T-helper 2 cell treated with Interferon-gamma antibody and Interleukin-4, amounts not matched to agents 5 μg/mL and 100 μg/mL, for 36 hours (primary cell): ENCODE results near the gene TTC7B.

Experiments used
- DNase-seq: peaks from one replicate; pipeline ENCODE4 v3.0.0; 2021; ENCODE audit warnings: low spot score
- H3K27ac Mint-ChIP-seq: one replicate; pipeline ENCODE4 v1.8.0; 2021; ENCODE audit warnings: mild to moderate bottlenecking, mixed read lengths
- H3K27me3 Mint-ChIP-seq: one replicate; pipeline ENCODE4 v1.8.0; 2021; ENCODE audit warnings: low read depth, mixed read lengths
- H3K36me3 Mint-ChIP-seq: one replicate; pipeline ENCODE4 v1.8.0; 2021; ENCODE audit warnings: low read depth, mixed read lengths
- H3K4me1 Mint-ChIP-seq: one replicate; pipeline ENCODE4 v1.8.0; 2021; ENCODE audit warnings: low read depth, mixed read lengths
- H3K4me3 Mint-ChIP-seq: one replicate; pipeline ENCODE4 v1.8.0; 2022; ENCODE audit warnings: mild to moderate bottlenecking, moderate library complexity, mixed read lengths
- H3K9me3 Mint-ChIP-seq: one replicate; pipeline ENCODE4 v1.8.0; 2021; ENCODE audit warnings: mixed read lengths

The TTC7B gene

DNA sequence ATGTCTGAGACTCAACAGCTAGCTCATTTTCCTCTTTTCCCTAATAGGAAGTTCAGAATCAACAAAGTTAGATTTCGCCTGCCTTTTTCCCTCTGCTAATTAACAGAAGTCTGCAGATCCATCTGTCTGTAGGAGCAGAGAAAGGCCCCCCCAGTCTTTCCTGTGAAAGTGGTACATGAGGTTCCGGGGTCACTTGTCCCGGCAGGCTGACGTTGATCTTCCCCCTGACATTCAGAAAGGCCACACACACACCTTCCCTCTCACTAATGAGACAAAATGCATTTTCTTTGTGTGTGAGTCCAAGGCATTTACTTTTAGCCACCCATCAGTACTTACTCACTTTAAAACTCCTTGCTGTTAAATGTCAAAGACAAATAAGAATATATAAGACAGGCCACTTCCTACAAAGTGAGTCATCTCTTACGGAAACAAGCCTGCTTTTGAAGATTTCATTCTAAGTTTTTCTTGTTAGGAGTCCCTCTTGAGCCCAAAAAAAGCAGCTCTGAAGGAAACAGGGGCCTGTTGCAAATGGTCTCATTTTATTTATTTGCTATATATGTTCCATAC lies 138.7 kb downstream of the TTC7B start:
- peak; percentile 24 for DNase-seq
- Mint-ChIP-seq H3K27ac (peak overlapping the region; percentile 60), H3K4me3 (peak overlapping the region; percentile 33), H3K27me3 (no peaks in the 10 kb centered on the region), H3K4me1 (peaks cover 21% of the 10 kb centered on the region), H3K9me3 (no peaks in the 10 kb centered on the region), H3K36me3 (no peaks in the 10 kb centered on the region)

DNA sequence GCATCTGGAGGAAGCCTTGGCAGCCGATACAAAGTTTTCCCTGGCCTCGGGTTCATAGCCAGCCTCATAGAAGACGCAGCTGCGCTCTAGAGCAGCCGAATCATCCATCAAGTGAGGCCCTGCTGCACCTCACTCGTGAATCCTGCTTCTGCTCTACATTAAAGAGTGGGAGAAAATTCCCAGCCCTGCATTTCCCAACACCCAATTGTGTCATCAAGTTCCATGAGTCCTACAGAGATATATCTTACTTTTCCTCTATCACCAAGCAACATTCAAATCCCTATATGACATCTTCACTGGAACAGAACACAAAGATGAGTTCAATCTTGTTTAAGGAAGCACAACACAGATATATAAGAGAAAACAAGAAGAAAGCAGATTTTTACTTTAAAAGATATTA lies 139.3 kb downstream of the TTC7B start:
- peaks cover 21% of the 10 kb centered on the region for H3K4me1 Mint-ChIP-seq
- peak overlapping the region; percentile 10 for H3K27ac Mint-ChIP-seq
- no peaks in the 10 kb centered on the region for H3K9me3 Mint-ChIP-seq
- no peak for DNase-seq
- H3K36me3 Mint-ChIP-seq: no peaks in the 10 kb centered on the region
- no peaks in the 10 kb centered on the region for H3K27me3 Mint-ChIP-seq
- H3K4me3 Mint-ChIP-seq: no peak overlapping the region

DNA sequence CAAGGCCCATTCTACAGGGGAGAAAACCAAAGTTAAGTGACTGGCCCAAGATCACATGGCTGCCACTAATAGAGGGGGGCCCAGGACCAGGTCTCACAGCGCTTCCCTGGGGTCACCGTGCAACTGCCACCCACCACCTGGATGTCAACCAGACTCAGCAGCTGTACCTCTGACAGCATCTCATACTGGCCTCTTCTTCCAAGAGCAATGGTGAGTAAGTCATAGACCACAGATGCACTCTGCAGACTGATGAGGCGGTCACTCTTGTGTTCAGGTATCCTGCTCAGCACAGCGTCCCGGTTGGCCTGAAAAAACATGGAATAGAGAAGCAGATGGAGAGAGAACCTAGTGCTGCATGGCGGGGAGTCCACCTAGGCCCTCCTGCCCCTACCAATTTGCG lies 139.9 kb downstream of the TTC7B start:
- Mint-ChIP-seq H3K9me3 (no peaks in the 10 kb centered on the region), H3K36me3 (no peaks in the 10 kb centered on the region), H3K4me3 (no peak overlapping the region), H3K27ac (no peak overlapping the region), H3K4me1 (peaks cover 21% of the 10 kb centered on the region), H3K27me3 (no peaks in the 10 kb centered on the region)
- DNase-seq: no peak

DNA sequence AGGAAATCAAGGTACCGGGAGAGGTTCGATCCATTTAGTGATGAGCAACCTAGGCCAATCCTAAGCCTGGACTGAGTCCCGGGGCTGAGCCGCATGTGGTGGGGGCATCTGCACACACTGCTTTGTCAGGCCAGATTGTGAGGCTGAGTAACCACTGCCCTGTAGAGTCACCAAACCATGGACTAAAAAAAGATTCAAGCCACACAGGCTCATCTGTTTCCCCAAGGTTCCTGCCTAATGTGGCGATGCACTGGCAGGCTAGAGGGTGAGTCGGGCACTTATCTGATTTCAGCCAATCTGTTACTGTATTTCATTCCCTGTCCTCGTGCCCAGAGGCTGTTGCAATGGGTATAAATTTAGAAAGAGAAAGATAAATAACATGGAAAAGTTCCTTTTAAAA lies 140.8 kb downstream of the TTC7B start:
- no peaks in the 10 kb centered on the region for H3K36me3 Mint-ChIP-seq
- no peak overlapping the region for H3K4me3 Mint-ChIP-seq
- no peaks in the 10 kb centered on the region for H3K9me3 Mint-ChIP-seq
- peaks cover 21% of the 10 kb centered on the region for H3K4me1 Mint-ChIP-seq
- no peak overlapping the region for H3K27ac Mint-ChIP-seq
- no peaks in the 10 kb centered on the region for H3K27me3 Mint-ChIP-seq
- no peak for DNase-seq

DNA sequence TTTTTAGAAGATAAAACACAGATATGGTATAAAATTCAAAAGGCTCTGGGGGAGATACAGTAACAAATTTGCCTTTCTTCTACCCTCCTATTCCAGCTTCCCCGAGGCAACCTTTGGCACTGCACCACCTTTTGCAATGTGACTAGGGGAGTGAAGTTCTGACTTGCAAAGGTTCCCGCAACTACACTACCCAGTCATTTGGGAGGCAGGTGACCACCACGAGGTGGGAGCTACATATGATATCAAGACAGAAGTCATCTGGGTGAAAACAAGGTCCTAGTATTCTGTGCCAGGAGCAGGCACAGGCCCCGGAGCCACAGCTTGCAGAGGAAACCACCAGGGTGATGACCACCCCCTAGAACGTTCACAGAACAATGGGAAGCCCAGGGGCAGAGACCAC lies 141.5 kb downstream of the TTC7B start:
- Mint-ChIP-seq H3K36me3 (peaks cover 2% of the 10 kb centered on the region), H3K27me3 (no peaks in the 10 kb centered on the region), H3K4me3 (no peak overlapping the region), H3K27ac (no peak overlapping the region), H3K4me1 (peaks cover 21% of the 10 kb centered on the region), H3K9me3 (no peaks in the 10 kb centered on the region)
- DNase-seq: no peak

DNA sequence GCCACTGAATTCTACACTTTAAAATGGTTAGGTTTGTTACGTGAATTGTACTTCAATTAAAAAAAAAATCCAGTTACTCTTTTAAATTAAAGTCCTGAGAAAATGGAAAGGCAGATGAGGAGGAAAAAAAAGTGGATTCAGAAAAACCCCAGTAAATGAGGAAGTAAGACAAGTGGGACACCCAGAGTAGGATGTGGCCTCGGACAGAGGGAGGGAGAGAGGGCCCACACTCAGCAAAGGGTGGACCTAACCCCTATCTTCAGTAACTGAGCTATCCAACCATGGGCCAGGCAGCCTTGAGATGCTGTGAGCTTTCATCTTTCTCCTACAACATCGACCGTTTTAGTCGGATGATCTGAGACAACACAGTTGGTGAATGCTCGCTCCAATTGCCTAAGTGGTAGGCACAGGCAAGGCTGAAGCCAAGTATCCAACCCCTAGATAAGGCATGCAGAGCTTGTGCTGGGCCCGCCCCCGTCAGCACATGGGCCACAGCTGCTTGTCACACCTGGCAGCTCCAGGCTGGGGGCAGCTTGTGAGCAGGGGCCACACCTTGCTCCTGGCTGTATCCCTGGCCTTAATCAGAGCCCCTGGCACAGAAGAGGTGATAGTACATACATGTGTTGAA lies 142.1 kb downstream of the TTC7B start:
- DNase-seq: no peak
- no peaks in the 10 kb centered on the region for H3K9me3 Mint-ChIP-seq
- H3K27ac Mint-ChIP-seq: no peak overlapping the region
- H3K4me1 Mint-ChIP-seq: peaks cover 21% of the 10 kb centered on the region
- H3K4me3 Mint-ChIP-seq: no peak overlapping the region
- H3K27me3 Mint-ChIP-seq: no peaks in the 10 kb centered on the region
- peaks cover 2% of the 10 kb centered on the region for H3K36me3 Mint-ChIP-seq

DNA sequence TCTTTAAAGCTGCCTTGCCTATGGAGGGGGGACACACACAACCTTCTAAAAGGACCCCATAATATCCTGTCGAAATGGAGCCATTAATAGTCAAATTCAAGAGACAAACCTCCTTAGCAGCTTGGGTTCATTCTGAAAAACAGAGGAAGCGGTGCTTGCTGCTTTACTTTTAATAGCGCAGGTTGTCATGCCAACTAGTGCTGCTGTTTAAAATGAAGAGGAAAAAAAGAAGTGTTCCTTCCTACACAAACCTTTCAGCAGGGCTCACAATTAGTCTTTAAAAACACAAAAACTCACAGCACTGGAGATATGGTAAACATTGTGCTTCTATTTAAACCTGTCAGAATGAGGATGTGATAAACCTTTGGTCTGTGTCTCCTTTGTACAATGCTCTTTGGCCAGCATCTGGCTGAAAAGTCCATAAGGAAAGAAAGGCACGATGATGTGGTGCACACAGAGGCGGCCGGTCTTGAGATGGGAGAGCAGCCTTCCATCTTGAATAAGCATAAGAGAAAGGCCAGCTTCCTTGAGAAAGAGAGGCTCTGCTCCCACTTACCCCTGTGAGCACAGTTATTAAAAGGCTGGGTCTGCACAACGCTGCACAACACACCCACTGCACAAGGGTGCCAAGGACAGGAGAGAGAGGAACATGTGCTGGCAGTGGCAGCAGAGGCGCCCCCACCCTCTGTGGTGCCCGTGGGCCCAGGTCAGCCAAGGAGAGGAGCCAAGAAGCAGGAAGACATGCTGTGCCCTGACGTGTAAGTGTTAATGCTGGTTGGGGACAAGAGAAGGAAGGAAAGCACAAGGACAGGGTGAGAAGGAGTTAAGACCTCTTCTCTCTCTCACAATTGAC lies 144.6 kb downstream of the TTC7B start:
- DNase-seq: no peak
- H3K9me3 Mint-ChIP-seq: no peaks in the 10 kb centered on the region
- H3K27me3 Mint-ChIP-seq: peaks cover 3% of the 10 kb centered on the region
- H3K27ac Mint-ChIP-seq: no peak overlapping the region
- peaks cover 2% of the 10 kb centered on the region for H3K36me3 Mint-ChIP-seq
- H3K4me3 Mint-ChIP-seq: no peak overlapping the region
- H3K4me1 Mint-ChIP-seq: peaks cover 3% of the 10 kb centered on the region

DNA sequence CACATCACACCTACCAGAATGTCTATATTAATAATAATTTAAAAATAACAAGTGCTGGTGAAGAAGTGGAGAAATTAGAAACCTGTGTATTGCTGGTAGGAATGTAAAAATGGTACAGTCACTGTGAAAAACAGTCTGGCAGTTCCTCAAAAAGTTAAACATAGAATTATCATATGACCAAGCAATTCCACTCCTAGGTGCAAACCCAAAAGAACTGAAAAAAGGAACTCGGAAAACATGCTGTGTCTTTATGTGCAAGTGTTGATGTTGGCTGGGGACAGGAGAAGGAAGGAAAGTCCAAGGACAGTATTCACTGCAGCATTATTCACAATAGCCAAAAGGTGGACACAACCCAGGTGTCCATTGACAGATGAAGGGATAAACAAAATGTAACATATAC lies 146.5 kb downstream of the TTC7B start:
- H3K4me3 Mint-ChIP-seq: no peak overlapping the region
- no peaks in the 10 kb centered on the region for H3K9me3 Mint-ChIP-seq
- H3K4me1 Mint-ChIP-seq: no peaks in the 10 kb centered on the region
- no peak for DNase-seq
- peaks cover 2% of the 10 kb centered on the region for H3K36me3 Mint-ChIP-seq
- peaks cover 3% of the 10 kb centered on the region for H3K27me3 Mint-ChIP-seq
- no peak overlapping the region for H3K27ac Mint-ChIP-seq

DNA sequence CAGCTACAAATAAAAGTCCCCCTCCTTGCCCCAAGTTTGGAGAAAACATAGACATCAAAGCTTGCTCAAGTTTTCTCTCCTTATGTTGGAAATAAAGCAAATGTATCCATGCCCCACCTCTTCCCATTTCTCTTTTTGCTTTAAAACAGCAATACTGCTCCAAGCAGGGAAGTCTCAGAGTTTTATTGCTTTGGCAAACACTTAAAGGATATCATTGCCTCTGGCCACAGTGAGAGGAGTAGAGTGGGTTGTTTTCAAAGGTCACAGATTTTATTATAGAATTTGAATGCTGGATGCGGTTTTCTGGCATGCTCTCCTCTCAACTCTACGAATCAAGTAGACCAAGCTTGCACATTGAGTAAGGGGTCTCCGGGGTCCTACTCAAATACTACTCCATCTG lies 149.7 kb downstream of the TTC7B start:
- Mint-ChIP-seq H3K4me1 (no peaks in the 10 kb centered on the region), H3K4me3 (no peak overlapping the region), H3K36me3 (peaks cover 2% of the 10 kb centered on the region), H3K27ac (no peak overlapping the region), H3K27me3 (peaks cover 3% of the 10 kb centered on the region), H3K9me3 (no peaks in the 10 kb centered on the region)
- no peak for DNase-seq

DNA sequence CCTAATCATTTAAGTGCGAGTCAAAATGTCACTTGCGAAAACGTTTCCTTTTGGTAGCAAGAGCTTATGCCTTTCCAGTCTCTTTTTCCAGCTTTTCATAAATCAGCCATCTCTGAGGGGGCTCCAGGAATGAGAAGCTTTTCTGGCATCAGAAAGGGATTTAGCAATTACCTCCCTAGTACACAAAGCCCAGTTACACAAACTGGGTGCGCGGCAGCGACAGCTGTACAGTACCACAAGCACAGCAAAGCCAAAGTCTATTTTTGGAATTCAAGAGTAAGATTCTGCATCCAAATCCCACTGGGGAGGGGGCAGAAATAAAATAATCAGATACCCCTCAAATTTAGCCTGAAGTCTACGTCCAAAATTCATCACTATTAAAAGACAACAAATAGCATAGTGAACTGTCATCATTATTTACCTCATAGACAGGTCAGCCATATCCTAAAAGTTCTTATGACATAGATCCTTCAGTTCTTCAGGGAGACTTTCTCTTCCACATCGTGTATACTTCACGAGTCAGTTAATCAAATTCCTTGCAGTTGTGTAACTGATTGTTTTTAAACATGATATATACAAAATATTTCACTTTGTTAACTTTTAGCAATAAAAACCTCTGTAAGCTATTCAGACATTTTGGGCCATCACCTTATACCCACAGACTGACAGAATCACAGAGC lies 150.8 kb downstream of the TTC7B start:
- no peak for DNase-seq
- peaks cover 6% of the 10 kb centered on the region for H3K27me3 Mint-ChIP-seq
- peaks cover 2% of the 10 kb centered on the region for H3K36me3 Mint-ChIP-seq
- no peak overlapping the region for H3K27ac Mint-ChIP-seq
- no peaks in the 10 kb centered on the region for H3K9me3 Mint-ChIP-seq
- H3K4me1 Mint-ChIP-seq: peaks cover under 1% of the 10 kb centered on the region
- no peak overlapping the region for H3K4me3 Mint-ChIP-seq

DNA sequence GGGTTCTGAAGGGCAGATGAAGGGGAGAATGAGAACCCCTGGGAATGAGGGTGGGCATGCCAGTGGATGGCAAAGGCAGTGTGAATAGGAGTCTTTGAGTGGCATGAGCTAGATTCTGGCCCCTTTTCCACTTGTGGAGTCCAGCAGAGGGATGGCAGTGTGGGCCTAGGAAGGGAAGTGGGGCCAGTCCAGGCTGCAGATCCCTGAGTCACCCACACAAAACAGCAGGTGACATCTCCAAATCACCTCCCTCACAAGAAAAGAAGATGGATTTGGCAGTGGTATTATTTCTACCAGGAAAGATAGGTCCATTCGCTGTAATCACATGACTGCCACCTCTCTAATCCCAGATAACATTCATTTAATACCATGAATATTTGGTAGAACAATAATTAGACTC lies 151.3 kb downstream of the TTC7B start:
- Mint-ChIP-seq H3K36me3 (peaks cover 2% of the 10 kb centered on the region), H3K4me1 (peaks cover 2% of the 10 kb centered on the region), H3K9me3 (no peaks in the 10 kb centered on the region), H3K4me3 (no peak overlapping the region), H3K27me3 (peaks cover 6% of the 10 kb centered on the region), H3K27ac (no peak overlapping the region)
- DNase-seq: no peak

DNA sequence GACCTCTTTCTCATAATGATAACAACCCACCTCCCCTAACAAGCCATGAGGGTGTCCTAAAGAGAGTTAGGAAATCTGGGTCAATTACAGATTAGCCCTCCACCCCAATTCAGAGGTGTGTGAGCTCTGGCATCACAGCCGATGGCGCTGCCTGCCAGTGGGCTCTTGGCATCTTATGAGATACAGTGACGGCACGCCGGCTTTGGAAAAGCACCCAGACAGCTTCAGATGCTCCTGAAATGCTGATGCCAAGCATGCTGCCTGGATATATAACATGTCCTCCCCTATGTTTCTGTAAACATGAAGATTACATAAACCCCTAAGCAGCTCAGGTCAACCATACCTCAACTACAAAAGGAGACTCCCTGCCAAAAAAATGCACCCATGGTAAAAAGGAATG lies 152.6 kb downstream of the TTC7B start:
- H3K27ac Mint-ChIP-seq: no peak overlapping the region
- no peaks in the 10 kb centered on the region for H3K36me3 Mint-ChIP-seq
- peaks cover 6% of the 10 kb centered on the region for H3K27me3 Mint-ChIP-seq
- H3K4me3 Mint-ChIP-seq: no peak overlapping the region
- DNase-seq: no peak
- H3K9me3 Mint-ChIP-seq: no peaks in the 10 kb centered on the region
- H3K4me1 Mint-ChIP-seq: peaks cover 9% of the 10 kb centered on the region

DNA sequence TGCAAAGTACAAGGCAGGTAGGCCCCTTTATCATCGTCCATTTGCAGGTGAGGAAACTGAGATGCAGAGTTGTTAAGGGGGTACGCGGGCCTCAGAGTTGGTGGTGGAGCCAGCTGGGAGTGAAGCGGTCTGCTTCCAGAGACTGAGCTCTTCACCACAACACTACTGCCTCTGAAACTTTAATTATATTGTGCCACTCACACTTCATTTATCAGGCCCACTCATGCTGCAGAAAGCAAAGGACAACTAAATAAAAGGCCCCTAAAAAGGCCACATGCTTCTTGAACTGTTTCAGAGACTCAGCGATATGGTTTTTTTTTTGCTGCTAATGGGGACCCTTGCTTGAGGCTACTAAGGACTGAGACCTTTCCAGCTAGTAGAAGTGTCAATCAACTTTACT lies 153.1 kb downstream of the TTC7B start:
- Mint-ChIP-seq H3K4me1 (peaks cover 13% of the 10 kb centered on the region), H3K27ac (no peak overlapping the region), H3K4me3 (no peak overlapping the region), H3K27me3 (peaks cover 6% of the 10 kb centered on the region), H3K9me3 (no peaks in the 10 kb centered on the region), H3K36me3 (no peaks in the 10 kb centered on the region)
- DNase-seq: no peak

DNA sequence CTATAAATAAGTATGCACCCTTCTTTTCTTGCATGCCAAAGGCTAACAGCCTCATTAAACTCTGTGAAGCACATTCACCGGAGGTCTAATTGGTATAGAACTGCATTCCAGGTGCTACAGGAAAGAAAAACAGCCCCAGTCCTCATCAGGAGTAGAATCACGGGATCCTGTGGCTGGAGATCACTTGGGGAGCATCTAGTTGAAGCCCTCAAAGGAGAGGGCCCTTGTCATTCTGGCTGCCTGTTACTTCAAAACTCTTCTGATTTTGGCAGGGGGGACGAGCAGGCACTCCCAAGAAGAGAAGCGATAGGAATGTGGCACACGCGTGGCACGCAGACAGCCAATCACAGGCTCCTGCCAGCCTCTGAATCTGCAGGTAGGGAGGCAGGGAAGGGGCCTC lies 154.4 kb downstream of the TTC7B start:
- Mint-ChIP-seq H3K4me1 (peaks cover 13% of the 10 kb centered on the region), H3K27ac (no peak overlapping the region), H3K27me3 (peaks cover 2% of the 10 kb centered on the region), H3K9me3 (no peaks in the 10 kb centered on the region), H3K4me3 (no peak overlapping the region), H3K36me3 (no peaks in the 10 kb centered on the region)
- DNase-seq: no peak
